Mammary epithelial cell (primary cell): ENCODE measurements around the gene B4GALT2.

Experiments used
- EZH2 ChIP-seq: IDR thresholded peaks from 2 replicates; pipeline ENCODE4 v1.6.1; 2012; ENCODE audit warnings: low read length, inconsistent platforms, borderline replicate concordance
- TF ChIP-seq, protein P1 (sequence below), 2 donors: IDR thresholded peaks in 1 of 2; conservative IDR thresholded peaks in 1 of 2; 2 replicates each; pipeline ENCODE4 v1.5.1; 2011 to 2012; ENCODE audit warnings: inconsistent platforms in 2 of 2, low read length in 2 of 2, mild to moderate bottlenecking in 2 of 2, control low read depth in 1 of 2, low read depth in 1 of 2; ENCODE audit not compliant: insufficient read depth in 1 of 2; ENCODE audit errors: extremely low read depth in 1 of 2

DNA sequence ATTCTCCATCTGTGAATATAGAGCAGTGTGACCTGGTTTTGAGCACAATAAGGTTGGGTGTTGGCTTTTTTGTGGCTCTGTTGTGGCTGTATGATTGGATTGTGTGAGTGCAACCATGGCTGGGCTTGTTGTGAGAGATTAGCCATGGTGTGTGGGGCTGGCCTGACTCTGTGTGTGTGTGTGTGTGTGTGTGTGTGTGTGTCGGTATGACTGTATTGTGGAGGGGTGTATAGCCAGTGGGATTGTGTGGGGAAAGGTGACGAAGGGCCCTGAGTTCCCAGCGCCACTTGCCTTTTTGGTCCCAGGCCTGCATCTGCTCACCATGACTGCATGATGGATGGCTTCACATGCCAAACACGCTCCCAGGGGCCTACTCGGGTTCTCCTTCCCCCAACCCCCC, 58.1 kb downstream of the B4GALT2 start:
- TF ChIP-seq, protein P1, sequence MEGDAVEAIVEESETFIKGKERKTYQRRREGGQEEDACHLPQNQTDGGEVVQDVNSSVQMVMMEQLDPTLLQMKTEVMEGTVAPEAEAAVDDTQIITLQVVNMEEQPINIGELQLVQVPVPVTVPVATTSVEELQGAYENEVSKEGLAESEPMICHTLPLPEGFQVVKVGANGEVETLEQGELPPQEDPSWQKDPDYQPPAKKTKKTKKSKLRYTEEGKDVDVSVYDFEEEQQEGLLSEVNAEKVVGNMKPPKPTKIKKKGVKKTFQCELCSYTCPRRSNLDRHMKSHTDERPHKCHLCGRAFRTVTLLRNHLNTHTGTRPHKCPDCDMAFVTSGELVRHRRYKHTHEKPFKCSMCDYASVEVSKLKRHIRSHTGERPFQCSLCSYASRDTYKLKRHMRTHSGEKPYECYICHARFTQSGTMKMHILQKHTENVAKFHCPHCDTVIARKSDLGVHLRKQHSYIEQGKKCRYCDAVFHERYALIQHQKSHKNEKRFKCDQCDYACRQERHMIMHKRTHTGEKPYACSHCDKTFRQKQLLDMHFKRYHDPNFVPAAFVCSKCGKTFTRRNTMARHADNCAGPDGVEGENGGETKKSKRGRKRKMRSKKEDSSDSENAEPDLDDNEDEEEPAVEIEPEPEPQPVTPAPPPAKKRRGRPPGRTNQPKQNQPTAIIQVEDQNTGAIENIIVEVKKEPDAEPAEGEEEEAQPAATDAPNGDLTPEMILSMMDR (conservative IDR thresholded peaks at IDR 0.05 in 1 of 2, IDR thresholded peaks at IDR 0.05 in 1 of 2; ENCODE audit: extremely low read depth in 1 of 2, insufficient read depth in 1 of 2, low read depth in 1 of 2, low read length in 2 of 2) = no peak
- TF ChIP-seq EZH2 = no peak
